H9 (cell line): Measurements from ENCODE around the gene ZNF283. TPM values are rescaled to one million over a fixed set of nuclear protein-coding genes. Genes with fewer than 3 reads are reported as not detected.
A peak's percentile ranks its signal among the peaks of the same experiment; 100 is the strongest.

ENCODE experiments used
- DNase-seq: peaks from one replicate; pipeline ENCODE4 v3.0.0-alpha.2; 2017
- H2AFZ ChIP-seq: one replicate; pipeline ENCODE4 v1.6.1; 2013; ENCODE audit warnings: mild to moderate bottlenecking, low read length, control low read depth, moderate library complexity
- H2AK5ac ChIP-seq: 2 replicates; pipeline ENCODE4 v1.6.1; 2013; ENCODE audit warnings: low read length, control low read depth, mixed read lengths; ENCODE audit not compliant: insufficient read length
- H2BK120ac ChIP-seq: one replicate; pipeline ENCODE4 v1.6.1; 2013; ENCODE audit warnings: low read depth, mild to moderate bottlenecking, low read length, control low read depth, inconsistent platforms; ENCODE audit not compliant: poor library complexity, severe bottlenecking
- H2BK12ac ChIP-seq: 2 replicates; pipeline ENCODE4 v1.6.1; 2013; ENCODE audit warnings: low read length, control low read depth, mixed read lengths, low read depth; ENCODE audit not compliant: insufficient read length
- H2BK15ac ChIP-seq: 2 replicates; pipeline ENCODE4 v1.6.1; 2013; ENCODE audit warnings: low read depth, low read length, control low read depth
- H2BK20ac ChIP-seq: one replicate; pipeline ENCODE4 v1.6.1; 2013; ENCODE audit warnings: low read depth, mild to moderate bottlenecking, low read length, control low read depth, inconsistent platforms; ENCODE audit not compliant: poor library complexity, severe bottlenecking
- H2BK5ac ChIP-seq: 2 replicates; pipeline ENCODE4 v1.6.1; 2013; ENCODE audit warnings: low read length, control low read depth, mixed read lengths; ENCODE audit not compliant: insufficient read length
- H3K14ac ChIP-seq: 2 replicates; pipeline ENCODE4 v1.6.1; 2013; ENCODE audit warnings: low read length, control low read depth; ENCODE audit not compliant: insufficient read depth
- H3K18ac ChIP-seq: 2 replicates; pipeline ENCODE4 v1.6.1; 2013; ENCODE audit warnings: low read depth, mild to moderate bottlenecking, mixed read lengths, low read length, control low read depth; ENCODE audit not compliant: insufficient read length
- H3K23ac ChIP-seq: 2 replicates; pipeline ENCODE4 v1.6.1; 2013; ENCODE audit warnings: low read length, control low read depth, mixed read lengths, low read depth; ENCODE audit not compliant: insufficient read length
- H3K23me2 ChIP-seq: 2 replicates; pipeline ENCODE4 v1.6.1; 2013; ENCODE audit warnings: low read depth, mild to moderate bottlenecking, mixed read lengths, low read length, control low read depth; ENCODE audit not compliant: insufficient read length, poor library complexity, severe bottlenecking
- H3K27ac ChIP-seq: 2 replicates; pipeline ENCODE4 v1.5.1; 2013; ENCODE audit warnings: low read length, control low read depth, mixed read lengths, low read depth; ENCODE audit not compliant: insufficient read length
- H3K27me3 ChIP-seq: 2 replicates; pipeline ENCODE4 v1.6.1; 2013; ENCODE audit warnings: low read length, control low read depth, inconsistent platforms; ENCODE audit not compliant: insufficient read depth
- H3K4ac ChIP-seq: 2 replicates; pipeline ENCODE4 v1.6.1; 2013; ENCODE audit warnings: low read depth, mild to moderate bottlenecking, control low read depth, inconsistent platforms, low read length, moderate library complexity
- H3K4me1 ChIP-seq: 2 replicates; pipeline ENCODE4 v1.6.1; 2013; ENCODE audit warnings: low read length, control low read depth, inconsistent platforms; ENCODE audit not compliant: insufficient read depth
- H3K4me2 ChIP-seq: 2 replicates; pipeline ENCODE4 v1.6.1; 2013; ENCODE audit warnings: low read length, control low read depth, mixed read lengths; ENCODE audit not compliant: insufficient read length, insufficient read depth
- H3K56ac ChIP-seq: 2 replicates; pipeline ENCODE4 v1.6.1; 2013; ENCODE audit warnings: low read depth, mild to moderate bottlenecking, mixed read lengths, low read length, control low read depth; ENCODE audit not compliant: insufficient read length
- H3K79me1 ChIP-seq: 2 replicates; pipeline ENCODE4 v1.6.1; 2013; ENCODE audit warnings: low read depth, mild to moderate bottlenecking, moderate library complexity, low read length, control low read depth, inconsistent platforms; ENCODE audit not compliant: insufficient read depth, poor library complexity, severe bottlenecking
- H3K79me2 ChIP-seq: 2 replicates; pipeline ENCODE4 v1.6.1; 2013; ENCODE audit warnings: low read length, control low read depth, inconsistent platforms; ENCODE audit not compliant: insufficient read depth
- H3K9ac ChIP-seq: 2 replicates; pipeline ENCODE4 v1.6.1; 2013; ENCODE audit warnings: low read length, control low read depth, mixed read lengths; ENCODE audit not compliant: insufficient read length; ENCODE audit errors: extremely low read depth
- H3K9me3 ChIP-seq: one replicate; pipeline ENCODE4 v1.6.1; 2013; ENCODE audit warnings: low read depth, low read length, inconsistent platforms; ENCODE audit not compliant: control insufficient read depth
- H3T11ph ChIP-seq: one replicate; pipeline ENCODE4 v1.6.1; 2013; ENCODE audit warnings: mild to moderate bottlenecking, low read length, control low read depth, inconsistent platforms
- H4K20me1 ChIP-seq: one replicate; pipeline ENCODE4 v1.6.1; 2013; ENCODE audit not compliant: control insufficient read depth, insufficient read length, insufficient read depth
- H4K5ac ChIP-seq: 2 replicates; pipeline ENCODE4 v1.6.1; 2013; ENCODE audit warnings: low read depth, mild to moderate bottlenecking, mixed read lengths, low read length, control low read depth; ENCODE audit not compliant: insufficient read length
- H4K8ac ChIP-seq: replicated peaks from 2 replicates; pipeline ENCODE4 v1.6.1; 2013; ENCODE audit warnings: low read length, control low read depth, mixed read lengths, low read depth; ENCODE audit not compliant: insufficient read length
- H4K91ac ChIP-seq: 2 replicates; pipeline ENCODE4 v1.6.1; 2013; ENCODE audit warnings: low read depth, mild to moderate bottlenecking, moderate library complexity, mixed read lengths, low read length, control low read depth; ENCODE audit not compliant: insufficient read length
- H3K27ac Mint-ChIP-seq, 3 experiments: 2 replicates in 2 of 3; 3 replicates in 1 of 3; pipeline ENCODE4 v1.8.0; 2020 to 2021; ENCODE audit warnings: mixed read lengths in 3 of 3, mild to moderate bottlenecking in 1 of 3, moderate library complexity in 1 of 3
- H3K27me3 Mint-ChIP-seq: 2 replicates; pipeline ENCODE4 v1.8.0; 2021; ENCODE audit warnings: low read depth, mild to moderate bottlenecking, moderate library complexity, mixed read lengths
- H3K36me3 Mint-ChIP-seq, 3 experiments: 2 replicates in 2 of 3; 3 replicates in 1 of 3; pipeline ENCODE4 v1.8.0; 2020 to 2021; ENCODE audit warnings: low read depth in 3 of 3, mixed read lengths in 3 of 3; ENCODE audit not compliant: insufficient read depth in 1 of 3
- H3K4me1 Mint-ChIP-seq, 2 experiments: 2 replicates each; pipeline ENCODE4 v1.8.0; 2020; ENCODE audit warnings: mixed read lengths in 2 of 2
- H3K4me3 Mint-ChIP-seq, 2 experiments: 2 replicates in 1 of 2; 3 replicates in 1 of 2; pipeline ENCODE4 v1.8.0; 2020 to 2021; ENCODE audit warnings: mild to moderate bottlenecking in 2 of 2, mixed read lengths in 2 of 2, moderate library complexity in 1 of 2
- H3K9me3 Mint-ChIP-seq, 2 experiments: 2 replicates in 1 of 2; 3 replicates in 1 of 2; pipeline ENCODE4 v1.8.0; 2020; ENCODE audit warnings: mild to moderate bottlenecking in 2 of 2, mixed read lengths in 2 of 2, moderate library complexity in 1 of 2
- WGBS: extraction: QIAGEN DNeasy Blood & Tissue Kit; methylation state at CpG from one replicate; pipeline ENCODE4 v1.1.7; 2013; ENCODE audit warnings: missing lambda C conversion rate, low lambda C conversion rate, mixed read lengths; ENCODE audit not compliant: insufficient read length; ENCODE audit errors: extremely low coverage; 5-methylcytosine and 5-hydroxymethylcytosine counted together
- total RNA-seq: library from RNA; stranded (reverse); gene quantifications from 2 replicates; pipeline ENCODE4 v1.2.1, GENCODE V29; 2021
- TF ChIP-seq, protein P1 (sequence below): fragments of 200-600 bp; sonication (generic); conservative IDR thresholded peaks from 3 replicates; pipeline ENCODE4 v1.8.0; 2021; ENCODE audit warnings: antibody characterized with exemption, mild to moderate bottlenecking

ZNF283 gene
- total RNA-seq, 1 experiment from 2014 or later: 10.4 TPM

DNA sequence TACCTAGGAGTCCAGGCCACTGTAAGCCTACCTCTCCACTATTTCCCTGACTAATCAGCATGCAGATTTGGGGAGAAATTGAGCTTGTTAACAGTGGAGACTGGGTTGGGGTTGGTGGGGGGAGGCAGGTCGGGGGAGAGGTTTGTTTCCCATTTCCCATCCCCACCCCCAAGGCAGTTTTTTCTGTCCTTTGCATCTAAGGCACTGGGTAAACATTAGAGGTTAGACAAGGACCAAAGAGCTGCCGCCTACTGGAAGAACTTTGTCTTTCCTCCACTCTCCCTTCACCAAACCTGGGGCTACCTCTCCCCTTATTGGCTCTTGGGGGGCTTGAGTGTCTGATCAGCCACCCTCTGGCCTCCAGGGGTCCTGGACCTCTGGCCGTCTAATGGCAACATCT lies 47.3 kb upstream of the ZNF283 start:
- no peak overlapping the region for H4K91ac ChIP-seq
- H3K79me2 ChIP-seq: no peaks in the 10 kb centered on the region
- H2BK120ac ChIP-seq: no peak overlapping the region
- no peak overlapping the region for H3K14ac ChIP-seq
- TF ChIP-seq, protein P1, sequence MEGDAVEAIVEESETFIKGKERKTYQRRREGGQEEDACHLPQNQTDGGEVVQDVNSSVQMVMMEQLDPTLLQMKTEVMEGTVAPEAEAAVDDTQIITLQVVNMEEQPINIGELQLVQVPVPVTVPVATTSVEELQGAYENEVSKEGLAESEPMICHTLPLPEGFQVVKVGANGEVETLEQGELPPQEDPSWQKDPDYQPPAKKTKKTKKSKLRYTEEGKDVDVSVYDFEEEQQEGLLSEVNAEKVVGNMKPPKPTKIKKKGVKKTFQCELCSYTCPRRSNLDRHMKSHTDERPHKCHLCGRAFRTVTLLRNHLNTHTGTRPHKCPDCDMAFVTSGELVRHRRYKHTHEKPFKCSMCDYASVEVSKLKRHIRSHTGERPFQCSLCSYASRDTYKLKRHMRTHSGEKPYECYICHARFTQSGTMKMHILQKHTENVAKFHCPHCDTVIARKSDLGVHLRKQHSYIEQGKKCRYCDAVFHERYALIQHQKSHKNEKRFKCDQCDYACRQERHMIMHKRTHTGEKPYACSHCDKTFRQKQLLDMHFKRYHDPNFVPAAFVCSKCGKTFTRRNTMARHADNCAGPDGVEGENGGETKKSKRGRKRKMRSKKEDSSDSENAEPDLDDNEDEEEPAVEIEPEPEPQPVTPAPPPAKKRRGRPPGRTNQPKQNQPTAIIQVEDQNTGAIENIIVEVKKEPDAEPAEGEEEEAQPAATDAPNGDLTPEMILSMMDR: 0 out of 3 replicates have a peak, but pooled peaks have one; percentile 23
- no peak overlapping the region for H3K4ac ChIP-seq
- H3K4me1 ChIP-seq: peaks cover 4% of the 10 kb centered on the region; the same call in 1 of the 2 replicates
- no CpG with 5 or more reads among the region's 3 CpGs for WGBS
- H3K9ac ChIP-seq: no peak overlapping the region
- Mint-ChIP-seq H3K4me1 (peaks cover 30 to 44% of the 10 kb centered on the region in 2 experiments), H3K27me3 (peaks cover 42% of the 10 kb centered on the region), H3K9me3 (no peaks in the 10 kb centered on the region; a peak in 2 of 5 replicates), H3K27ac (no peak overlapping the region; a peak in 1 of 7 replicates), H3K4me3 (no peak overlapping the region), H3K36me3 (no peaks in the 10 kb centered on the region; a peak in 1 of 7 replicates)
- H3K18ac ChIP-seq: no peak overlapping the region
- no peak overlapping the region for H3K4me2 ChIP-seq
- no peak overlapping the region for H4K8ac ChIP-seq
- H2BK15ac ChIP-seq: no peak overlapping the region
- no peak overlapping the region for H2BK5ac ChIP-seq
- no peak overlapping the region for H2BK12ac ChIP-seq
- H3K23me2 ChIP-seq: no peaks in the 10 kb centered on the region
- no peak overlapping the region for H3K27ac ChIP-seq
- no peak overlapping the region for H3K23ac ChIP-seq
- DNase-seq: no peak
- H2BK20ac ChIP-seq: no peak overlapping the region
- H3K27me3 ChIP-seq: no peaks in the 10 kb centered on the region; the same call in 1 of the 2 replicates
- H2AFZ ChIP-seq: no peak overlapping the region
- H4K5ac ChIP-seq: no peak overlapping the region
- H2AK5ac ChIP-seq: no peak overlapping the region
- no peak overlapping the region for H3T11ph ChIP-seq
- no peak overlapping the region for H3K56ac ChIP-seq
- no peaks in the 10 kb centered on the region for H3K9me3 ChIP-seq
- no peaks in the 10 kb centered on the region for H4K20me1 ChIP-seq
- H3K79me1 ChIP-seq: no peaks in the 10 kb centered on the region
